A172 (cell line): ENCODE measurements around the gene ANTXR1. TPM values are rescaled to one million over a fixed set of nuclear protein-coding genes. Genes with fewer than 3 reads are reported as not detected.
A peak's percentile ranks its signal among the peaks of the same experiment; 100 is the strongest.

Experiments used
- DNase-seq: peaks from one replicate; pipeline ENCODE4 v3.0.0-alpha.2; 2015; ENCODE audit warnings: low spot score
- total RNA-seq: library from RNA; depleted of rRNA; stranded (reverse); fragments of >200 nt; shearing (Covaris generic); gene quantifications from 2 replicates; pipeline ENCODE4 v1.2.3, GENCODE V29; 2014

ANTXR1 gene
- total RNA-seq, 1 experiment from 2014 or later: 83.5 TPM

- no peak for DNase-seq
Measured at GRCh38 chr2:69033461-69034095, 20.6 kb downstream of the ANTXR1 start.

GRCh38 chr2:69034122-69034521 is 21.1 kb downstream of the ANTXR1 start:
- no peak for DNase-seq

GRCh38 chr2:69034845-69035244 is 21.9 kb downstream of the ANTXR1 start:
- no peak for DNase-seq

- no peak for DNase-seq
Measured at GRCh38 chr2:69036926-69037325, 23.9 kb downstream of the ANTXR1 start.

GRCh38 chr2:69041214-69041613 is 28.2 kb downstream of the ANTXR1 start:
- no peak for DNase-seq

GRCh38 chr2:69043736-69044400 is 30.9 kb downstream of the ANTXR1 start:
- no peak for DNase-seq

- DNase-seq: peak; percentile 97
Measured at GRCh38 chr2:69046221-69046662, 33.3 kb downstream of the ANTXR1 start.

- no peak for DNase-seq
Measured at GRCh38 chr2:69047625-69048145, 34.7 kb downstream of the ANTXR1 start.

- DNase-seq: no peak
Measured at GRCh38 chr2:69050802-69051201, 37.8 kb downstream of the ANTXR1 start.

GRCh38 chr2:69053416-69053965 is 40.5 kb downstream of the ANTXR1 start:
- DNase-seq: no peak

GRCh38 chr2:69054431-69054830 is 41.5 kb downstream of the ANTXR1 start:
- DNase-seq: no peak

- DNase-seq: no peak
Measured at GRCh38 chr2:69055688-69056470, 42.9 kb downstream of the ANTXR1 start.

GRCh38 chr2:69057660-69058059 is 44.7 kb downstream of the ANTXR1 start:
- no peak for DNase-seq

GRCh38 chr2:69059731-69060290 is 46.8 kb downstream of the ANTXR1 start:
- DNase-seq: no peak

- no peak for DNase-seq
Measured at GRCh38 chr2:69060938-69061501, 48.0 kb downstream of the ANTXR1 start.

GRCh38 chr2:69061525-69061924 is 48.5 kb downstream of the ANTXR1 start:
- DNase-seq: no peak

- DNase-seq: no peak
Measured at GRCh38 chr2:69062307-69062962, 49.5 kb downstream of the ANTXR1 start.

- no peak for DNase-seq
Measured at GRCh38 chr2:69065735-69066336, 52.9 kb downstream of the ANTXR1 start.

- no peak for DNase-seq
Measured at GRCh38 chr2:69067026-69067630, 54.1 kb downstream of the ANTXR1 start.

GRCh38 chr2:69067866-69068265 is 54.9 kb downstream of the ANTXR1 start:
- no peak for DNase-seq
